WTC11 (cell line): ENCODE results near the gene CDX2. TPM values are rescaled to one million over a fixed set of nuclear protein-coding genes. Genes with fewer than 3 reads are reported as not detected.

ENCODE experiments used
- ATAC-seq: fragments of 200-7000 bp; cut with Tn5 transposase; 2 replicates; pipeline ENCODE4 v1.10.0; 2021; ENCODE audit warnings: mild to moderate bottlenecking, moderate library complexity
- CTCF ChIA-PET: fragments of 300-600 bp; sonication (Branson Sonifier 250); formaldehyde crosslinking; loops from one replicate; lab custom pipeline; 2021; ENCODE audit warnings: antibody characterized with exemption; lab: Charles Lee
- POLR2A ChIA-PET: fragments of 350-600 bp; sonication (Branson Sonifier 250); formaldehyde crosslinking; loops from one replicate; lab custom pipeline; 2021; ENCODE audit warnings: antibody characterized with exemption; lab: Charles Lee
- DNase-seq: peaks from one replicate; pipeline ENCODE4 v3.0.0; 2021; ENCODE audit warnings: low spot score
- H3K27ac Mint-ChIP-seq: 2 replicates; pipeline ENCODE4 v1.8.0; 2021; ENCODE audit warnings: mixed read lengths
- H3K27me3 Mint-ChIP-seq: 2 replicates; pipeline ENCODE4 v1.8.0; 2021; ENCODE audit warnings: low read depth, mild to moderate bottlenecking, moderate library complexity, mixed read lengths
- H3K36me3 Mint-ChIP-seq: 2 replicates; pipeline ENCODE4 v1.8.0; 2021; ENCODE audit warnings: mixed read lengths
- H3K4me1 Mint-ChIP-seq: 2 replicates; pipeline ENCODE4 v1.8.0; 2022; ENCODE audit warnings: mixed read lengths
- H3K4me3 Mint-ChIP-seq: 2 replicates; pipeline ENCODE4 v1.8.0; 2021; ENCODE audit warnings: mild to moderate bottlenecking, moderate library complexity, mixed read lengths
- H3K9me3 Mint-ChIP-seq: 2 replicates; pipeline ENCODE4 v1.8.0; 2021; ENCODE audit warnings: mixed read lengths
- AR ChIP-seq: fragments of 250-450 bp; sonication (Bioruptor Pico); IDR thresholded peaks from 2 replicates; pipeline ENCODE4 v1.9.0; 2021; ENCODE audit warnings: mild to moderate bottlenecking
- ERG ChIP-seq: fragments of 250-450 bp; sonication (Bioruptor Pico); IDR thresholded peaks from 2 replicates; pipeline ENCODE4 v1.8.0; 2021; ENCODE audit warnings: mild to moderate bottlenecking
- ESRRA ChIP-seq: sonication (generic); formaldehyde crosslinking; IDR thresholded peaks from 2 replicates; pipeline ENCODE4 v1.8.1; 2022; ENCODE audit warnings: mild to moderate bottlenecking, missing genetic modification reagents, borderline replicate concordance
- FOXP1 ChIP-seq: sonication (generic); formaldehyde crosslinking; IDR thresholded peaks from 2 replicates; pipeline ENCODE4 v1.8.0; 2022; ENCODE audit warnings: missing genetic modification reagents, mild to moderate bottlenecking, moderate library complexity, borderline replicate concordance
- FOXP4 ChIP-seq: sonication (generic); formaldehyde crosslinking; IDR thresholded peaks from 2 replicates; pipeline ENCODE4 v1.8.0; 2022; ENCODE audit warnings: mild to moderate bottlenecking, missing genetic modification reagents
- KAT7 ChIP-seq: sonication (generic); formaldehyde crosslinking; IDR thresholded peaks from 2 replicates; pipeline ENCODE4 v1.8.1; 2023; ENCODE audit warnings: missing genetic modification reagents, mild to moderate bottlenecking, borderline replicate concordance
- MAX ChIP-seq: sonication (generic); formaldehyde crosslinking; IDR thresholded peaks from 2 replicates; pipeline ENCODE4 v1.8.0; 2022; ENCODE audit warnings: mild to moderate bottlenecking, missing genetic modification reagents
- MXD4 ChIP-seq: fragments of 250-450 bp; sonication (Bioruptor Pico); IDR thresholded peaks from 2 replicates; pipeline ENCODE4 v1.8.0; 2021; ENCODE audit warnings: mild to moderate bottlenecking, moderate library complexity, borderline replicate concordance
- NFATC4 ChIP-seq: fragments of 250-450 bp; sonication (Bioruptor Pico); IDR thresholded peaks from 2 replicates; pipeline ENCODE4 v1.9.0; 2021; ENCODE audit warnings: mild to moderate bottlenecking
- OVOL2 ChIP-seq: fragments of 250-450 bp; sonication (Bioruptor Pico); IDR thresholded peaks from 2 replicates; pipeline ENCODE4 v1.9.0; 2021; ENCODE audit warnings: mild to moderate bottlenecking, borderline replicate concordance
- ZBTB43 ChIP-seq: sonication (generic); formaldehyde crosslinking; IDR thresholded peaks from 2 replicates; pipeline ENCODE4 v1.8.1; 2023; ENCODE audit warnings: mild to moderate bottlenecking, missing genetic modification reagents
- ZSCAN18 ChIP-seq: fragments of 250-450 bp; sonication (Bioruptor Pico); IDR thresholded peaks from 2 replicates; pipeline ENCODE4 v2.1.2; 2022; ENCODE audit warnings: mild to moderate bottlenecking, moderate library complexity
- total RNA-seq: library from RNA; stranded (reverse); gene quantifications from 3 replicates; pipeline ENCODE4 v1.2.3, GENCODE V29; 2021

CDX2 gene
- total RNA-seq, 1 experiment from 2014 or later = 0.44 TPM

- peak; percentile 14 for ATAC-seq
- peaks cover 100% of the 10 kb centered on the region for H3K27me3 Mint-ChIP-seq
- CTCF ChIA-PET = interaction anchor here (1.0 to 12.5 kb wide), 12 partner anchors 11 to 616 kb away, joined by 3 to 134 read pairs (median 5); no protein-coding TSS in a partner anchor
These were observed 9.3 kb upstream of the CDX2 start for GRCh38 chr13:27978301-27978968.

GRCh38 chr13:27977476-27978300, 8.6 kb upstream of the CDX2 start:
- TF ChIP-seq ZBTB43 (CRISPR knock-in tag) = 0 out of 2 replicates have a peak, but pooled peaks have one; percentile 24
- TF ChIP-seq NFATC4 = no peak
- no peak for TF ChIP-seq ESRRA
- no peak for TF ChIP-seq ERG (CRISPR knock-in tag)
- no peak for TF ChIP-seq AR (CRISPR knock-in tag)

More at GRCh38 chr13:27978301-27978968, 9.3 kb upstream of the CDX2 start:
- peak; percentile 65 for DNase-seq
- H3K4me3 Mint-ChIP-seq = peak overlapping the region; percentile 62
- no peaks in the 10 kb centered on the region for H3K9me3 Mint-ChIP-seq
- POLR2A ChIA-PET = interaction anchor here (0.5 to 1.3 kb wide), 3 partner anchors 14 to 358 kb away, joined by 3 to 5 read pairs (median 5); partner anchors contain the start of gene LNX2
- TF ChIP-seq OVOL2 = no peak
- TF ChIP-seq MXD4 (CRISPR knock-in tag) = no peak
- TF ChIP-seq FOXP1 (CRISPR knock-in tag) = no peak
- no peak for TF ChIP-seq KAT7 (CRISPR knock-in tag)
- no peak for TF ChIP-seq NFATC4
- TF ChIP-seq FOXP4 (CRISPR knock-in tag) = no peak
- no peak for TF ChIP-seq MAX (CRISPR knock-in tag)
- no peak for TF ChIP-seq ZSCAN18 (CRISPR knock-in tag)
- no peak overlapping the region for H3K27ac Mint-ChIP-seq
- peaks cover 43% of the 10 kb centered on the region for H3K4me1 Mint-ChIP-seq
- H3K36me3 Mint-ChIP-seq = peaks cover 7% of the 10 kb centered on the region; the same call in 1 of the 2 replicates

More at GRCh38 chr13:27977476-27978300, 8.6 kb upstream of the CDX2 start:
- ChIA-PET CTCF (interaction anchor here (1.0 to 12.5 kb wide), 10 partner anchors 10 to 188 kb away, joined by 3 to 134 read pairs (median 6); no protein-coding TSS in a partner anchor), POLR2A (interaction anchor here (0.5 to 1.3 kb wide), 3 partner anchors 15 to 357 kb away, joined by 3 to 5 read pairs (median 5); partner anchors contain the start of gene LNX2)
- DNase-seq = peak; percentile 69
- H3K27me3 Mint-ChIP-seq = peaks cover 100% of the 10 kb centered on the region
- H3K36me3 Mint-ChIP-seq = peaks cover 7% of the 10 kb centered on the region; the same call in 1 of the 2 replicates
- H3K4me3 Mint-ChIP-seq = peak overlapping the region; percentile 61
- no peak overlapping the region for H3K27ac Mint-ChIP-seq
- no peaks in the 10 kb centered on the region for H3K9me3 Mint-ChIP-seq
- H3K4me1 Mint-ChIP-seq = peaks cover 46% of the 10 kb centered on the region
- peak; percentile 31 for ATAC-seq
